HuH-7 (cell line): Measurements from ENCODE around the gene RCSD1.
"Not testable (repeated sequence)": the region's sequence is repeated elsewhere in the genome, so short reads cannot be mapped to it uniquely, and the experiment has no call there.

Source experiments
- DNase-seq: peaks from one replicate; pipeline ENCODE4 v3.0.0; 2011; ENCODE audit warnings: low spot score

Gene RCSD1

GRCh38 chr1:167715157-167715999 lies 85.3 kb downstream of the RCSD1 start:
- DNase-seq = peak; percentile 49

GRCh38 chr1:167716000-167716271 lies 85.9 kb downstream of the RCSD1 start:
- no peak for DNase-seq

- DNase-seq = no peak
Observed at GRCh38 chr1:167717351-167717750, 87.3 kb downstream of the RCSD1 start.

- DNase-seq = no peak
Observed at GRCh38 chr1:167718914-167719691, 89.1 kb downstream of the RCSD1 start.

- DNase-seq = not testable (repeated sequence)
Observed at GRCh38 chr1:167719715-167720421, 89.8 kb downstream of the RCSD1 start.

- DNase-seq = peak; percentile 36
Observed at GRCh38 chr1:167720965-167721616, 91.1 kb downstream of the RCSD1 start.

- peak; percentile 98 for DNase-seq
Observed at GRCh38 chr1:167721617-167722151, 91.7 kb downstream of the RCSD1 start, which contains the start of gene MPZL1. TSS of gene MPZL1 (plus strand) at chr1:167721982. CDS start at chr1:167722152, 170 bp downstream.

GRCh38 chr1:167722152-167722869 lies 92.3 kb downstream of the RCSD1 start:
- DNase-seq = peak; percentile 30

- DNase-seq = no peak
Observed at GRCh38 chr1:167722870-167723251, 92.8 kb downstream of the RCSD1 start.

- no peak for DNase-seq
Observed at GRCh38 chr1:167723707-167724323, 93.8 kb downstream of the RCSD1 start.

GRCh38 chr1:167726008-167726407 lies 96.0 kb downstream of the RCSD1 start:
- no peak for DNase-seq

- no peak for DNase-seq
Observed at GRCh38 chr1:167728818-167729410, 98.9 kb downstream of the RCSD1 start.

GRCh38 chr1:167734227-167734626 lies 104.2 kb downstream of the RCSD1 start:
- no peak for DNase-seq

GRCh38 chr1:167734841-167735240 lies 104.8 kb downstream of the RCSD1 start:
- no peak for DNase-seq

GRCh38 chr1:167737169-167737568 lies 107.1 kb downstream of the RCSD1 start:
- no peak for DNase-seq

- no peak for DNase-seq
Observed at GRCh38 chr1:167738158-167738557, 108.1 kb downstream of the RCSD1 start.

GRCh38 chr1:167739752-167740151 lies 109.7 kb downstream of the RCSD1 start:
- DNase-seq = no peak

GRCh38 chr1:167741103-167741502 lies 111.1 kb downstream of the RCSD1 start:
- not testable (repeated sequence) for DNase-seq

- not testable (repeated sequence) for DNase-seq
Observed at GRCh38 chr1:167742392-167743057, 112.5 kb downstream of the RCSD1 start.

GRCh38 chr1:167744901-167745300 lies 114.9 kb downstream of the RCSD1 start:
- DNase-seq = no peak
